GM19372 (cell line): Measurements from ENCODE around the gene SAMD7.

Source experiments
- ATAC-seq: cut with Tn5 transposase; IDR thresholded peaks from one replicate; pipeline ENCODE4 v1.9.1; 2021; ENCODE audit warnings: mild to moderate bottlenecking, low read depth, moderate library complexity; ENCODE audit not compliant: unreplicated experiment

SAMD7 gene

DNA sequence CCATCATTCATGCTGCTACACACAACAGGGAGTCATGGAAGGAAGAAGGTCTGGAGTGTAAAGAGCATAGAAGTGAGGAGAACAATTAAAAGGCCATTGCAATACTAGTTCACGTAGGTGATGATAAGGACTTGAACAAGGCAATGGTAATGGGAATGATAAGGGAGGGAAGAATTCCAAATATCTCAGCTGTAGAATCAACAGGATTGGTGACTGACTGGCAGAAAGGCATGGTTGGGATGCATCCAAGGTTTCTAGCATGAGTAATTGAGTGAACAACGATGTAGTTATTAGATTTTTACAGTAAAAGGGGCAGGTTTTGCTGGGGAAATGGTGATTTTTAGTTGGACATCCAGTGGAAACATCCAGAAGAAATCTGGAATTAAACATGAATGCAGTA, 52.8 kb downstream of the SAMD7 start:
- no peak for ATAC-seq

GRCh38 chr3:169965562-169966427, 54.4 kb downstream of the SAMD7 start:
- ATAC-seq = peak; percentile 24

DNA sequence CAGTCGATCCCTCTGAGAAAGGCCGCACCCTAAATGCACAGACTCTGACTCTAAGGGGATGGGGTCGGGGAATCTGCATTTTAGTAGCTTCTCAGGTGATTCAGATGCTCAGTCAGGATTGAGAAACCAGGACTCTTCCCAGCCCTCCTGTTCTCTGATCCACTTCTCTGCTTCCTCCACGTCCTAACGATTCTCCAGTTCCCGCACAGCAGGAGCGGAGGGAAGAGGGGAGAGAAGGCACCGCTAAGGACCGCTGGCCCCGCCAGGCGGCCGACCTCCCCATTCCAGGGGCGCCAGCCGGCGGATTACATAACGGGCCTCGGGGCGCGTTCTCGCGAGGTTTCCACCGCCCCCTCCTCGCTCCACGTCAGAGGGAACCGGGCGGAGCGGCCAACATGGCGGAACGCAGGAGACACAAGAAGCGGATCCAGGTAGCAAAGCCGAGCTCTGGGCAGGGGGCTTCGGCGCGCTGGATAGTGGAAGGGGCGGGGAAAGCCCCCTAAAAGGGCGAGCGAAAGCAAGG, 55.1 kb downstream of the SAMD7 start, which contains the start of gene SEC62:
TSS of gene SEC62 (plus strand) at position 380 of the 523 bp plus-strand sequence. CDS start at position 396, 16 bp downstream.
- ATAC-seq = peak; percentile 88

DNA sequence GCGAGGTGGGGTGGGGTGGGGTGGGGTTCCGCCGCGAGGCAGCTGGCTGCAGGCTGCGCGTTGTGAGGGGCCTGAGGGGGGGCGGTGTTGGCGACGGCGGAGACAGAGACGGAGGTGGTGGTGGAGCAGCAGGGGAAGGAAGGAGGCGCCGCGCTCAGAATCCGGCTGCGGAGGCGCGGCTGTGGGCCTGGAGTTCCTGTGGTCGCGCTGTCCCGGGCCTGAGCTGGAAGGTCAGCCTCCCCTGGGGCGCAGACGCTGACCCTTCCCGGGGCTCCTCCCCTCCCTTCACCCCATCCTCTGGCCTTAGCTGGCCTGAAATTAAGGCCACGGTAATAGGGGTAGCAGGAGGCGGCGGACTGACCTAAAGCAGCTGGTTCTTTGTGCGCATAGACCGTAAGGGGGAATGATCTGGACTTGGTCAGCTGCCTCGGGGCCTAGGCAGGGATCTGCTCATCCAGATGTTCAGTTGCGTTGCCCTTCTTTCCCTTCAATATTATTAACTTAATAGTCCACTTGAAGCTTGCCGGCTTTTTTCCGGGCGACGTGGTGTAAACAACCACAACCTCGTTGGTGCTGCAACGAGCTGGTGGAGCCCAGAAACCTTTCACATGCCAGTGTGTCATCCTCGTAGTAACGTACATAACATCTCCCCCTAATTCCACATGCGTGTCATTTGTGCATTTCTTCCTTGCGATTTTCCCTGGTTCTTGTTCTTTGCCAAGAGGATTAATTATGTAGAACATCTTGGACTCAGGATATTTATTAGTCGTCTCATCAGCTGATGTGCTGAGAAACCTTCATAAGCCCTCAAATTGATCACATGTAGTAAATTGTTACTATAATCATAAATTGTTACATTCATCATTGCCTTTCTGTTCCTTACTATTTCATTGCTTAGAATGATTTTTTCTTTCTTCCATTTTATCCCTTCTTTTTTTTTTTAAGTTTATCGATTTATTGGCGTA, 55.9 kb downstream of the SAMD7 start:
- peak; percentile 32 for ATAC-seq

GRCh38 chr3:169968224-169968885, 57.0 kb downstream of the SAMD7 start:
- ATAC-seq = no peak

- no peak for ATAC-seq
These were observed 58.1 kb downstream of the SAMD7 start for GRCh38 chr3:169969174-169970095.

- ATAC-seq = no peak
These were observed 59.5 kb downstream of the SAMD7 start for GRCh38 chr3:169970847-169971246.

DNA sequence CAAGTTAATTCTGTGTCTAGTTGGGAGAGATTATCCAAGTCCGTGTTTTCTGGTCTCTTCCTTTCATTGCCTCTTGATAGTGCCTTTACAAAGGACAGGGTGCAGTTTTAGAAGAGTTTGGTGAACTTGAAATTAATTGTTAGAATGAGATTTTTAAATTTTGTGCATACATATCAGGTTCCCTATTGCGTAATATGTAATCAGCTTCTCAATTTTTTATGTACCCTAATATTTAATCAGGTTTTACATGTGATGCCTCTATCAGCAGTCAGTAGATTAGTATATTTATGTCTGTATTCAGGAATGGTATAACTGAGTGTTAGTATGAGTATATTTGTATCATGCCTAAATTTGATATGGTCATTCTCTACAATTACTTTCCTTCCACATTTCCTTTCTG, 60.1 kb downstream of the SAMD7 start:
- no peak for ATAC-seq

DNA sequence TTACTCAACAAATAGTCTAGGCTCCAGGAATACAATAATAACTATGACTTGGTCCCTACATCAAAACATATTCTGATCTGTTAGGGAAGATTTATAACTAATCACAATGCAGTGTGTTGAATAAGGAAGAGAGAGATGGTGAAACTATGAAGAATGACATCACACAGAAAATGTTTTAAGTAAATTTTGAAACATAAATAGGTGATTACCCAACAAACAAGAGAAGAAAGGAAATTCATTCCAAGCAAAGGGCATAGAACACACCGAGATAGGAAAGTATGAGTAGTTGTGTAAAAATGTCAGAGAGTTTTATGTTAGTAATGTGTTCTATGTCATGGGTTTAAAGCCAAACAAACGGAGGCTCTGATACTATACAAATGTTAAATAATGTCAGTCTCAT, 68.7 kb downstream of the SAMD7 start:
- no peak for ATAC-seq

DNA sequence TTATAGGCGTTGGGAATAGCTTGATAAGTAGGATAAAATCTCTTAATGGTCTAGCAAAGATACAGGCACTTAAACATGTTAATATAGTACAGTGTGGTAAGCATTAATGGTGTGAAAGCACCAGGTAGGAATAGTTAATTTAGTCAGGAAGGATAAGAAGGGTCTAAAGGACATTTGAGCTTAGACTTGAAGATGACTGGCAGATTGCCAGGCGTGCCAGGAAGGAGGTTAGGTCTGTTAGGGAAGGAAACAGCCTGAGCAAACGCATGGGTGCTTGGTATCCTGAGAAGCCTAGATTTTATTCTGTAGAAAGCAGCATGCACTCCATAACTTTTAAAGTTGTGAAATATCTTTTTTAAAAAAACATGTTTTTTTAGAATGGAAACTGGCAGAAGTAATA, 72.9 kb downstream of the SAMD7 start:
- ATAC-seq = no peak
